AG08396 (cell line): ENCODE measurements around the gene DAPK2.
A peak's percentile ranks its signal among the peaks of the same experiment; 100 is the strongest.
"Not testable (repeated sequence)": the region's sequence is repeated elsewhere in the genome, so short reads cannot be mapped to it uniquely, and the experiment has no call there.

Experiments used
- DNase-seq: peaks from one replicate; pipeline ENCODE4 v3.0.0; 2012; ENCODE audit warnings: low spot score, mixed read lengths

Gene DAPK2

GRCh38 chr15:63972801-63973200 is 73.5 kb downstream of the DAPK2 start:
- DNase-seq, result no peak

DNA sequence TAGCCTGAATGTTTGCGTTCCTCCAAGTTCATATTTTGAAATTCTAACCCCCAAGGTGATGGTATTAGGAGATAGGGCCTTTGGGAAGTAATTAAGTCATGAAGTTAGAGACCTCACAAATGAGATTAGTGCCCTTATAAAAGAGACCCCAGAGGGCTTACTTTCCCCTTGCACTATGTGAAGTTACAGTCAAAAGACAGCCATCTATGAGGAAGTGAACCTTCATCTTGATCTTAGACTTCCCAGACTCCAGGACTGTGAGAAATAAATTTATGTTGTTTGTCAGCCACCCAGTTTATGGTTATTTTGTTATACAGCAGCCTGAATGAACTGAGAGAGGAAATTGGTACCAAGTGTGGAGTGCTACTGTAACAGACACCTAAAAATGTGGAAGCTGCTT is 74.4 kb downstream of the DAPK2 start:
- no peak for DNase-seq

- no peak for DNase-seq
These were observed 74.9 kb downstream of the DAPK2 start for GRCh38 chr15:63971427-63971805.

DNA sequence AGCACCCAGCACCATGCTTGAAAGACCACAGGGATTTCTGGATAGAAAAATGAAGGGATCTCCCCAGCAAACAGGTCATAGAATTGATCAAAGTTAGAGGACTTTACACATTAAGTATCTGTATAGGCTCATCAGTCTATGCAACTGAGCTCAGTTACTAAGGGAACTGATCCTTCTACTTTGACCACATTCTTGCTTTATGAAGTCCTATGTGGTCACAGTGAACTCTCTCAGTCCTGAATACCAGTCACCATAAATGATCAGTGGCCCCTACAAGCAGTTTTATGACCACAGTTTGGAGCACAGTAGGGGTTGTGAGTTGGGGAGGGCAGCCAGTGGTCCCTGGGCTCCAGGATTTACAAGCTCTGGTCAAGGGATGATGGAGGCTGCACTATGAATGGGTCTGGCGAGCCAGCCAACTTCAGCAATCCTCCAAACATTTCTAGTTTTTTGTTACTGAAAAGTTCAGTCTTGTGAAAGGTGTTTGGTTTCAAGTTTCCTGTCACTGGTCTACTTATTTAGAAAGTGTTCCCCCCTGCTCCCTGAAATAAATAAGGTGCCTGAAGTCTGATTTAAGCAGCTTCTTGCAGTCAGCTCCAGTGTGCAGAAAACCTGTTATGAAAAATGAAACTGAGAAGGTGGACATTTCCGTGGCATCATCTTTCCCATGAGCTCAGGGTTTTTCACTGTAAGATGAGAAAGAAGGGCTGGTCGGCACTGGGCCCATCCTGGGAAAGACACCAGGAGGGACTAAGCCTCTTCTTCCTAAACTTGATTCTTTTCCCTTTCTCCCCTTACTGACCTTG is 75.5 kb downstream of the DAPK2 start:
- no peak for DNase-seq

GRCh38 chr15:63969652-63970421 is 76.4 kb downstream of the DAPK2 start:
- DNase-seq, result no peak

DNA sequence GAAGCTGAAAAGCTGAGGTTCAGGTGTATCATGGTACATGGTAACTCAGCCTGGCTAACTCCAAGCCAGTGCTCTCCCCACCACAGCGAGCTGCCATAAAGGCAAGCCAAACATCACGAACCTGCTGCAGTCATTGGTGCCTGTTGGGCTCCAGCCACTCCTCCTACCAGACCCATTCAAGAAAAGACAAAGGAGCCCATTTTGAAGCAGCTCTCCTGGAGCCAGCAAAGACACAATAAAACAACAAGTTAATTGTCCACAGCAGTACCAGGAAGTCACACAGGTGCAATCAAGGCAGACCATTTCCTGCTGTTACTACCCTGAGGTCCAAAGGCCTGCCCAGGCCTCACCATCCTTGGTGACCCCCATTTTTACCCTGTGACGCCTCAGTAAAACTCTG is 77.6 kb downstream of the DAPK2 start:
- no peak for DNase-seq

DNA sequence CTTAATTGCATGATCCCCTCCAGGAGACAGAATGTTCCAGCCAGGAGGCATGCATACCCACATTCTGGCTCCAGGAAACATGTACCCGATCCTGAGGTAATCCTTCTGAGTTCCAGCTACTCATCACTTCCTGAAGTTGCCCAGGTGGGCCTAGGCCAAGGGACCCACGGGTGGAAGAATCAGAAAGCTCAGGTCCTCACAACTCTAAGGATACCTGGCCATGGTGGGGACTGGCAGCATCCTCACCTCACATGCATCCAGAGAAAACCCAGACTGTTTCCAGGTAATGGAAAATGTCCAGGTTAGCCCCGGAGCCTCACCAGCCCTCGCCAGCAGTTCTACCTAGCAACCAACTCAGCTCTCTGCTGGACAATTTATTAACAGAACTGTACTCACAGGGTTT is 78.2 kb downstream of the DAPK2 start:
- no peak for DNase-seq

DNA sequence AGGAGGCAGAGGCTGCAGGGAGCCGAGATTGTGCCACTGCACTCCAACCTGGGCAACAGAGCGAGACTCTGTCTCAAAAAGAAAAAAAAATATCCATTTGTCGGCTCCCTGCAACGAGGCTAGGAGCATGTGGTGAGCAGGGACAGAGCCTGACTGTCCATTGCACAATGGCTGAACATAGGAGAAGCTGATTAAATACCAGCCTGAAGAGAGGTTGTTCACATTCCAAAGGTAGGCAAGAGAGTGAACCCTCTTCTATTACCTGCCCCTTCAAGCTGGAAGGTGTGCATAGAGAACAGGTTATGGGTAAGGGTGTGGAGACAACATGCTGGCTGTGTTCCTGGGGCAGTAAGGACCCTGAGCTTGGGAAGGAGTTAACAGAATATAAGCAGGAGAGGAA is 78.7 kb downstream of the DAPK2 start:
- no peak for DNase-seq

GRCh38 chr15:63962947-63963721 is 83.2 kb downstream of the DAPK2 start:
- not testable (repeated sequence) for DNase-seq

DNA sequence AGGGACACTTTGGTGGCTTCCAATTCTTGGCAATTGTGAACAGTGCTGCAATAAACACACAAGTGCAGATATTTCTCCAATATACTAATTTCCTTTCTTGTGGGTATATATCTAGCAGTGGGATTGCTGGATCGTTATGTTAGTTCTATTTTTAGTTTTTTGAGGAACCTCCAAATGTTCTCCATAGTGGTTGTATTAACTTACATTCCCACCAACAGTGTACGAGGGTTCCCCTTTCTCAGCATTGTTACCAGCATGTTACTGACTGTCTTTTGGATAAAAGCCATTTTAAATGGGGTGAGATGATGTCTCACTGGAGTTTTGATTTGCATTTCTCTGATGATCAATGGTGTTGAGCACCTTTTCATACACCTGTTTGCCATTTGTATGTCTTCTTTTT is 92.8 kb downstream of the DAPK2 start:
- no peak for DNase-seq

DNA sequence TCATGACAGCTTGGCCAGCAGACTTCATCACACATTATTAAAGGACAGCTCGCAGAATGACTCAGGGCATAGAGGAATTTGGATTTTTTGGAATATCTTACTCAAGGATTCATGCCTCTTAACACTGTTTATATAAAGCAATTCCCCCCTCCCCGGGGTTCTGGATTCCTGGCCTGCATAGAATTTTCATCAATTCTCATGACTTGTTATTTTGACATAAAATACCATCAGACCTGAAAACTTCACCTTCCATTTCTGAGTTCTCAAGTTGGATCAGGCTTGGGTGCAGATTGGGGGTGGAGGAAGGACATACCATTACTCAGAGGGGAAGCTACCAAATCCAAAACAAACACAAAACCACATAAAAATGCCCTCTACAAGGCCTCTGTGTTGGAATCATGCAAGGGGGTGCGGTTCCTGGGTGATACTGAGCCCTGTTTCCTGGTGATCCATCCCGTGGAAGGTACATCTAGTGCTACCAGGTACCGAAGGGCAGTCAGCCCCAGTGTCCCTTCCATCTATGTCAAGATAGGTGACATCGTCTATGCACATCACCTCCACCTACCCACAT is 95.3 kb downstream of the DAPK2 start:
- peak; percentile 71 for DNase-seq

- no peak for DNase-seq
These were observed 97.3 kb downstream of the DAPK2 start for GRCh38 chr15:63948971-63949370.

GRCh38 chr15:63948436-63948835 is 97.8 kb downstream of the DAPK2 start:
- DNase-seq, result no peak

DNA sequence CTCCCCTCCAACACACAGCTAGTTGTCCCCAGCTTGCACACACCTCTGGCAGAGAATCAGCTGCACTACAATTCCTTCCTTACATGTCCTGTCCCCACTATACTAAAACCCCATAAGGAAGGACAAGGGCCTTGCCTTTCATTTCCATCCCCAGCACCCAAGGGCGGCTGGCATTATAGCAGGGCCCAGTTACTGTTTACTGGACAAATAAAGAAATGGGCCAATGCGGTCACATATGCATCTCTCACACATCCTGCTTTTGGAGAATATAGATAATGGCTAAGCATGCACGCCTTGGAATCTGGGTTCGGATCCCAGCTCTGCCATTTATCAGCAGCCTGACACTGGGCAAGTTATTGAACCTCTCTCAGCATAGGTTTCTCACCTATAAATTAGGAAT is 99.1 kb downstream of the DAPK2 start:
- DNase-seq, result no peak

DNA sequence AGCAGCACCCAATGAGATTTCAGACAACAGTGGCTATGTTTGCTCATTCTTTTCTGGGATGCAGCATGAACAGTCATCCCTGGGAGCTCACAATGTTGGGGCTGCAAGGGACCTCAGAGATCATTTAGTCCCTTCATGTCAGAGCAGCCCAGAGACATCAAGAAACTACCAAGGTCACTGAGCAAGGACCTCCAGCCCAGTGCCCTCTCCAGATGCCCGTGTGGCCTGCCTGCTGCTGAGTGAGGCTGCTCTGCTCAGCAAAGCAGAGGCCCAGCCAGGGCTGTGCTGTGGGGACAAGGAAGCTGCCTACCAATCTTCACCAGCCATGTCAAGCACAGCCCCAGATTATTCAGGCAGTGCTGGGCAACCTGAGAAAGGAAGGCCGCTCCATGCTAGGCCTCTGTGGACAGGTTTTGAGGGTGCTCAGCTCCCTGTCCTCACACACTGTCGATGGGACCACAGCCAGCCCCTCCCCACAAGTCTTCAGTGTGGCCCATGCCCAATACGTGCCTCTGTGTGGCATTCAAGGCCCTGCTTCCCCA is 99.7 kb downstream of the DAPK2 start:
- DNase-seq, result no peak

- DNase-seq, result no peak
These were observed 100.4 kb downstream of the DAPK2 start for GRCh38 chr15:63945838-63946298.

- peak; percentile 67 for DNase-seq
These were observed 101.1 kb downstream of the DAPK2 start for GRCh38 chr15:63945007-63945788.

DNA sequence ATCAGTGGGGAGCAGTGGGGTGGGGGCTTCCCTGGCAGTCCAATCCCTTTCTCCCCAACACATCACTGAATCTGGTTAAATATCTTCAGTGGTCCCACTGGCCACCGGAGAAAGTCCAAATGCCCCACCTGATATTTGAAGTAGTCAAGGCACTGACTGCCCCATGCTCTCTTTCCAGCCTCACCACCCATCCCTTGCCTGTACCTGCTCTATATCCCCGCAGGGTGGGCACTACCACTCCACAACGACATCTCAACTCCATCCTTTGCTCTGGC is 101.7 kb downstream of the DAPK2 start:
- no peak for DNase-seq

GRCh38 chr15:63943829-63944680 is 102.2 kb downstream of the DAPK2 start:
- no peak for DNase-seq
